Epithelial cell of proximal tubule (primary cell): Measurements from ENCODE around the gene CHFR. TPM values are rescaled to one million over a fixed set of nuclear protein-coding genes. Genes with fewer than 3 reads are reported as not detected.
"Not testable (repeated sequence)": the region's sequence is repeated elsewhere in the genome, so short reads cannot be mapped to it uniquely, and the experiment has no call there.

ENCODE experiments used
- DNase-seq: peaks from one replicate; pipeline ENCODE4 v3.0.0-alpha.2; 2011; ENCODE audit warnings: low read depth
- H3K4me3 ChIP-seq: 2 replicates; pipeline ENCODE4 v1.5.1; 2011; ENCODE audit warnings: low read depth, mild to moderate bottlenecking, low read length
- CTCF ChIP-seq: conservative IDR thresholded peaks from 2 replicates; pipeline ENCODE4 v1.5.1; 2012; ENCODE audit warnings: low read depth, mild to moderate bottlenecking, low read length
- total RNA-seq: library from RNA; depleted of rRNA; stranded (reverse); fragments of >200 nt; gene quantifications from 2 replicates; pipeline ENCODE4 v1.2.3, GENCODE V29; 2015

The CHFR gene
- 26.2 and 35.7 TPM in 2 replicates for total RNA-seq

GRCh38 chr12:132887513-132888351 is at the start of gene CHFR:
CHFR (minus strand) TSS chr12:132887605; CDS start chr12:132887328, 277 bp downstream.
- TF ChIP-seq CTCF, result no peak
- peak; percentile 76 for DNase-seq
- H3K4me3 ChIP-seq, result peak within 1 kb of the TSS; percentile 90

- DNase-seq, H3K4me3 ChIP-seq: not testable (repeated sequence)
These were observed 49.5 kb upstream of the CHFR start for GRCh38 chr12:132936921-132937320.

GRCh38 chr12:132936163-132936562 is 48.8 kb upstream of the CHFR start:
- no peak for DNase-seq
- no peak overlapping the region for H3K4me3 ChIP-seq
- TF ChIP-seq CTCF, result no peak

GRCh38 chr12:132926415-132926833 is 39.0 kb upstream of the CHFR start:
- no peak for TF ChIP-seq CTCF
- DNase-seq, result no peak
- H3K4me3 ChIP-seq, result no peak overlapping the region

GRCh38 chr12:132925597-132926414 is 38.4 kb upstream of the CHFR start:
- TF ChIP-seq CTCF, result no peak
- DNase-seq, result no peak
- H3K4me3 ChIP-seq, result no peak overlapping the region

GRCh38 chr12:132924356-132924755 is 37.0 kb upstream of the CHFR start:
- TF ChIP-seq CTCF, result no peak
- H3K4me3 ChIP-seq, result no peak overlapping the region
- DNase-seq, result no peak

GRCh38 chr12:132923356-132923909 is 36.0 kb upstream of the CHFR start:
- H3K4me3 ChIP-seq, result no peak overlapping the region
- TF ChIP-seq CTCF, result no peak
- DNase-seq, result no peak
